H9 (cell line): ENCODE results near the gene MAP2K7. TPM values are rescaled to one million over a fixed set of nuclear protein-coding genes. Genes with fewer than 3 reads are reported as not detected.

Experiments
- DNase-seq: peaks from one replicate; pipeline ENCODE4 v3.0.0-alpha.2; 2017
- H2AFZ ChIP-seq: one replicate; pipeline ENCODE4 v1.6.1; 2013; ENCODE audit warnings: mild to moderate bottlenecking, low read length, control low read depth, moderate library complexity
- H2AK5ac ChIP-seq: 2 replicates; pipeline ENCODE4 v1.6.1; 2013; ENCODE audit warnings: low read length, control low read depth, mixed read lengths; ENCODE audit not compliant: insufficient read length
- H2BK120ac ChIP-seq: one replicate; pipeline ENCODE4 v1.6.1; 2013; ENCODE audit warnings: low read depth, mild to moderate bottlenecking, low read length, control low read depth, inconsistent platforms; ENCODE audit not compliant: poor library complexity, severe bottlenecking
- H2BK12ac ChIP-seq: 2 replicates; pipeline ENCODE4 v1.6.1; 2013; ENCODE audit warnings: low read length, control low read depth, mixed read lengths, low read depth; ENCODE audit not compliant: insufficient read length
- H2BK15ac ChIP-seq: 2 replicates; pipeline ENCODE4 v1.6.1; 2013; ENCODE audit warnings: low read depth, low read length, control low read depth
- H2BK20ac ChIP-seq: one replicate; pipeline ENCODE4 v1.6.1; 2013; ENCODE audit warnings: low read depth, mild to moderate bottlenecking, low read length, control low read depth, inconsistent platforms; ENCODE audit not compliant: poor library complexity, severe bottlenecking
- H2BK5ac ChIP-seq: 2 replicates; pipeline ENCODE4 v1.6.1; 2013; ENCODE audit warnings: low read length, control low read depth, mixed read lengths; ENCODE audit not compliant: insufficient read length
- H3K14ac ChIP-seq: 2 replicates; pipeline ENCODE4 v1.6.1; 2013; ENCODE audit warnings: low read length, control low read depth; ENCODE audit not compliant: insufficient read depth
- H3K18ac ChIP-seq: 2 replicates; pipeline ENCODE4 v1.6.1; 2013; ENCODE audit warnings: low read depth, mild to moderate bottlenecking, mixed read lengths, low read length, control low read depth; ENCODE audit not compliant: insufficient read length
- H3K23ac ChIP-seq: 2 replicates; pipeline ENCODE4 v1.6.1; 2013; ENCODE audit warnings: low read length, control low read depth, mixed read lengths, low read depth; ENCODE audit not compliant: insufficient read length
- H3K23me2 ChIP-seq: 2 replicates; pipeline ENCODE4 v1.6.1; 2013; ENCODE audit warnings: low read depth, mild to moderate bottlenecking, mixed read lengths, low read length, control low read depth; ENCODE audit not compliant: insufficient read length, poor library complexity, severe bottlenecking
- H3K27ac ChIP-seq: 2 replicates; pipeline ENCODE4 v1.5.1; 2013; ENCODE audit warnings: low read length, control low read depth, mixed read lengths, low read depth; ENCODE audit not compliant: insufficient read length
- H3K27me3 ChIP-seq: 2 replicates; pipeline ENCODE4 v1.6.1; 2013; ENCODE audit warnings: low read length, control low read depth, inconsistent platforms; ENCODE audit not compliant: insufficient read depth
- H3K4ac ChIP-seq: 2 replicates; pipeline ENCODE4 v1.6.1; 2013; ENCODE audit warnings: low read depth, mild to moderate bottlenecking, control low read depth, inconsistent platforms, low read length, moderate library complexity
- H3K4me1 ChIP-seq: 2 replicates; pipeline ENCODE4 v1.6.1; 2013; ENCODE audit warnings: low read length, control low read depth, inconsistent platforms; ENCODE audit not compliant: insufficient read depth
- H3K4me2 ChIP-seq: 2 replicates; pipeline ENCODE4 v1.6.1; 2013; ENCODE audit warnings: low read length, control low read depth, mixed read lengths; ENCODE audit not compliant: insufficient read length, insufficient read depth
- H3K56ac ChIP-seq: 2 replicates; pipeline ENCODE4 v1.6.1; 2013; ENCODE audit warnings: low read depth, mild to moderate bottlenecking, mixed read lengths, low read length, control low read depth; ENCODE audit not compliant: insufficient read length
- H3K79me1 ChIP-seq: 2 replicates; pipeline ENCODE4 v1.6.1; 2013; ENCODE audit warnings: low read depth, mild to moderate bottlenecking, moderate library complexity, low read length, control low read depth, inconsistent platforms; ENCODE audit not compliant: insufficient read depth, poor library complexity, severe bottlenecking
- H3K79me2 ChIP-seq: 2 replicates; pipeline ENCODE4 v1.6.1; 2013; ENCODE audit warnings: low read length, control low read depth, inconsistent platforms; ENCODE audit not compliant: insufficient read depth
- H3K9ac ChIP-seq: 2 replicates; pipeline ENCODE4 v1.6.1; 2013; ENCODE audit warnings: low read length, control low read depth, mixed read lengths; ENCODE audit not compliant: insufficient read length; ENCODE audit errors: extremely low read depth
- H3K9me3 ChIP-seq: one replicate; pipeline ENCODE4 v1.6.1; 2013; ENCODE audit warnings: low read depth, low read length, inconsistent platforms; ENCODE audit not compliant: control insufficient read depth
- H3T11ph ChIP-seq: one replicate; pipeline ENCODE4 v1.6.1; 2013; ENCODE audit warnings: mild to moderate bottlenecking, low read length, control low read depth, inconsistent platforms
- H4K20me1 ChIP-seq: one replicate; pipeline ENCODE4 v1.6.1; 2013; ENCODE audit not compliant: control insufficient read depth, insufficient read length, insufficient read depth
- H4K5ac ChIP-seq: 2 replicates; pipeline ENCODE4 v1.6.1; 2013; ENCODE audit warnings: low read depth, mild to moderate bottlenecking, mixed read lengths, low read length, control low read depth; ENCODE audit not compliant: insufficient read length
- H4K8ac ChIP-seq: replicated peaks from 2 replicates; pipeline ENCODE4 v1.6.1; 2013; ENCODE audit warnings: low read length, control low read depth, mixed read lengths, low read depth; ENCODE audit not compliant: insufficient read length
- H4K91ac ChIP-seq: 2 replicates; pipeline ENCODE4 v1.6.1; 2013; ENCODE audit warnings: low read depth, mild to moderate bottlenecking, moderate library complexity, mixed read lengths, low read length, control low read depth; ENCODE audit not compliant: insufficient read length
- H3K27ac Mint-ChIP-seq, 3 experiments: 2 replicates in 2 of 3; 3 replicates in 1 of 3; pipeline ENCODE4 v1.8.0; 2020 to 2021; ENCODE audit warnings: mixed read lengths in 3 of 3, mild to moderate bottlenecking in 1 of 3, moderate library complexity in 1 of 3
- H3K27me3 Mint-ChIP-seq: 2 replicates; pipeline ENCODE4 v1.8.0; 2021; ENCODE audit warnings: low read depth, mild to moderate bottlenecking, moderate library complexity, mixed read lengths
- H3K36me3 Mint-ChIP-seq, 3 experiments: 2 replicates in 2 of 3; 3 replicates in 1 of 3; pipeline ENCODE4 v1.8.0; 2020 to 2021; ENCODE audit warnings: low read depth in 3 of 3, mixed read lengths in 3 of 3; ENCODE audit not compliant: insufficient read depth in 1 of 3
- H3K4me1 Mint-ChIP-seq, 2 experiments: 2 replicates each; pipeline ENCODE4 v1.8.0; 2020; ENCODE audit warnings: mixed read lengths in 2 of 2
- H3K4me3 Mint-ChIP-seq, 2 experiments: 2 replicates in 1 of 2; 3 replicates in 1 of 2; pipeline ENCODE4 v1.8.0; 2020 to 2021; ENCODE audit warnings: mild to moderate bottlenecking in 2 of 2, mixed read lengths in 2 of 2, moderate library complexity in 1 of 2
- H3K9me3 Mint-ChIP-seq, 2 experiments: 2 replicates in 1 of 2; 3 replicates in 1 of 2; pipeline ENCODE4 v1.8.0; 2020; ENCODE audit warnings: mild to moderate bottlenecking in 2 of 2, mixed read lengths in 2 of 2, moderate library complexity in 1 of 2
- WGBS: extraction: QIAGEN DNeasy Blood & Tissue Kit; methylation state at CpG from one replicate; pipeline ENCODE4 v1.1.7; 2013; ENCODE audit warnings: missing lambda C conversion rate, low lambda C conversion rate, mixed read lengths; ENCODE audit not compliant: insufficient read length; ENCODE audit errors: extremely low coverage; 5-methylcytosine and 5-hydroxymethylcytosine counted together
- total RNA-seq: library from RNA; stranded (reverse); gene quantifications from 2 replicates; pipeline ENCODE4 v1.2.1, GENCODE V29; 2021
- TF ChIP-seq, protein P1 (sequence below): fragments of 200-600 bp; sonication (generic); conservative IDR thresholded peaks from 3 replicates; pipeline ENCODE4 v1.8.0; 2021; ENCODE audit warnings: antibody characterized with exemption, mild to moderate bottlenecking

The MAP2K7 gene
- total RNA-seq, 1 experiment from 2014 or later, result 48.1 TPM

DNA sequence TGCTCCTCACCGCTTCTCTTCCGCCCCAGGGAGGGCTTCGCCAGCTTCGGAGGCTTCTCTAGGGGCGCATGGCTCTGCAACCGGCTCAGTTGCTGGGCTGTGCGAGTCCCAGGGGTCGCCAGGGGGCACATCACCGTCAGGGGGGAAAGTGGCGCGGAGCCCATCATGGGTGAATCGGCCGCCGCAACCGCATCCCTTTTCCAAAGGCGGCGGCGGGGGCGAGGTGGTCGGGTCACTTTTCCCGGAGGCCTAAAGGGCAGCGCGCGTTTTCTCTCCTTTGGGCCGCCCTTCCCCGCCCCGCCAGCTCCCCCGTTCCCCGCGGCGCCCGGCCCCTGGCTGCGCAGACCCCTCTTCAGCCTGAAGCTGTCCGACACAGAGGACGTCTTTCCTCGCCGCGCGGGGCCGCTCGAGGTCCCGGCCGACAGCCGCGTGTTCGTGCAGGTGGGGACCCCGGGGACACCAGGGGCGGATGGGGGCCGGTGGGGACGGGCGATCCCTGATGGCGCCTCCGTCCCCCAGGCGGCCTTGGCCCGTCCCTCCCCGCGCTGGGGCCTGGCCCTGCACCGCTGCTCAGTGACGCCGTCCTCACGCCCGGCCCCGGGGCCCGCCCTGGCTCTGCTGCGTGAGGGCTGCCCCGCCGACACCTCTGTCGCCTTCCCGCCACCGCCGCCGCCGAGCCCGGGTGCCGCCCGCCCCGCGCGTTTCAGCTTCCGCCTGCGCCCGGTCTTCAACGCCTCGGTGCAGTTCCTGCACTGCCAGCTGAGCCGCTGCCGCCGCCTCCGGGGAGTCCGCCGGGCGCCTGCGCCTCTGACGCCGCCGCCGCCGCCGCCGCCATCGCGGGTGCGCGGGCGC, 12.7 kb downstream of the MAP2K7 start:
- no peak overlapping the region for H2AK5ac ChIP-seq
- H3K27ac ChIP-seq, result no peak overlapping the region
- no peaks in the 10 kb centered on the region for H3K9me3 ChIP-seq
- no peak overlapping the region for H3K4ac ChIP-seq
- H3K18ac ChIP-seq, result no peak overlapping the region
- no peak overlapping the region for H3T11ph ChIP-seq
- H2AFZ ChIP-seq, result no peak overlapping the region
- H2BK5ac ChIP-seq, result no peak overlapping the region
- H3K4me3 Mint-ChIP-seq, result peak overlapping the region; percentile 67 to 91
- no peaks in the 10 kb centered on the region for H3K4me1 ChIP-seq
- no peak overlapping the region for H2BK20ac ChIP-seq
- H3K27ac Mint-ChIP-seq, result no peak overlapping the region
- H3K23me2 ChIP-seq, result peaks cover 17% of the 10 kb centered on the region
- peaks cover 11 to 16% (median 14%) of the 10 kb centered on the region in 3 experiments; a peak in 6 of 7 replicates for H3K36me3 Mint-ChIP-seq
- H3K79me2 ChIP-seq, result no peaks in the 10 kb centered on the region
- H4K5ac ChIP-seq, result no peak overlapping the region
- peaks cover 57% of the 10 kb centered on the region for H3K27me3 Mint-ChIP-seq
- H3K4me2 ChIP-seq, result peak overlapping the region; percentile 74
- no peak overlapping the region for H3K23ac ChIP-seq
- no peak overlapping the region for H3K56ac ChIP-seq
- H3K4me1 Mint-ChIP-seq, result peaks cover 20 to 27% of the 10 kb centered on the region in 2 experiments
- no peak overlapping the region for H4K91ac ChIP-seq
- H3K14ac ChIP-seq, result no peak overlapping the region; the same call in 1 of the 2 replicates
- no peaks in the 10 kb centered on the region for H4K20me1 ChIP-seq
- H3K9ac ChIP-seq, result no peak overlapping the region
- no peaks in the 10 kb centered on the region; a peak in 1 of 5 replicates for H3K9me3 Mint-ChIP-seq
- peaks cover 16% of the 10 kb centered on the region; the same call in 1 of the 2 replicates for H3K27me3 ChIP-seq
- no peak overlapping the region for H2BK12ac ChIP-seq
- no peak overlapping the region for H2BK15ac ChIP-seq
- DNase-seq, result peak; percentile 59
- H3K79me1 ChIP-seq, result no peaks in the 10 kb centered on the region
- H4K8ac ChIP-seq, result no peak overlapping the region
- TF ChIP-seq, protein P1, sequence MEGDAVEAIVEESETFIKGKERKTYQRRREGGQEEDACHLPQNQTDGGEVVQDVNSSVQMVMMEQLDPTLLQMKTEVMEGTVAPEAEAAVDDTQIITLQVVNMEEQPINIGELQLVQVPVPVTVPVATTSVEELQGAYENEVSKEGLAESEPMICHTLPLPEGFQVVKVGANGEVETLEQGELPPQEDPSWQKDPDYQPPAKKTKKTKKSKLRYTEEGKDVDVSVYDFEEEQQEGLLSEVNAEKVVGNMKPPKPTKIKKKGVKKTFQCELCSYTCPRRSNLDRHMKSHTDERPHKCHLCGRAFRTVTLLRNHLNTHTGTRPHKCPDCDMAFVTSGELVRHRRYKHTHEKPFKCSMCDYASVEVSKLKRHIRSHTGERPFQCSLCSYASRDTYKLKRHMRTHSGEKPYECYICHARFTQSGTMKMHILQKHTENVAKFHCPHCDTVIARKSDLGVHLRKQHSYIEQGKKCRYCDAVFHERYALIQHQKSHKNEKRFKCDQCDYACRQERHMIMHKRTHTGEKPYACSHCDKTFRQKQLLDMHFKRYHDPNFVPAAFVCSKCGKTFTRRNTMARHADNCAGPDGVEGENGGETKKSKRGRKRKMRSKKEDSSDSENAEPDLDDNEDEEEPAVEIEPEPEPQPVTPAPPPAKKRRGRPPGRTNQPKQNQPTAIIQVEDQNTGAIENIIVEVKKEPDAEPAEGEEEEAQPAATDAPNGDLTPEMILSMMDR, result peak; percentile 50
- H2BK120ac ChIP-seq, result no peak overlapping the region
- WGBS, result no CpG with 5 or more reads among the region's 104 CpGs
